DMS79 treated with DMSO at 0.1 percent for 48 hours (cell line): ENCODE results near the gene DLGAP4.

Source experiments
- DNase-seq: peaks from one replicate; lab custom pipeline; 2025; lab: John Stamatoyannopoulos, UW

DLGAP4 gene

DNA sequence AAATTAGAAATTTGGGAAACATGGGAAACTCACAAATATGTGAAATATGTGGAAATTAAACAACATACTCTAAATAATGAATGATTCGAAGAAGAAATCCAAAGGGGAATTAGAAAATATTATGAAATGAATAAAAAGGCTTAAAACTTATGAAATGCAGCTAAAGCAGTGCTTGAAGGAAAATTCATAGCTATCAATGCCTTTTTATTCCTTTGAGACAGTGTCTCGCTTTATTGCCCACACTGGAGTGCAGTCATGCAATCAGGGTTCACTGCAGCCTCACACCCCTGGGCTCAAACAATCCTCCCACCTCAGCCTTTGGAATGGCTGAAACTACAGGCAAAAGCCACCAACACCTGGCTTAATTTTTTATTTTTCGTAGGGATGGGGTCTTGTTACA lies 259.4 kb downstream of the DLGAP4 start:
- no peak for DNase-seq

DNA sequence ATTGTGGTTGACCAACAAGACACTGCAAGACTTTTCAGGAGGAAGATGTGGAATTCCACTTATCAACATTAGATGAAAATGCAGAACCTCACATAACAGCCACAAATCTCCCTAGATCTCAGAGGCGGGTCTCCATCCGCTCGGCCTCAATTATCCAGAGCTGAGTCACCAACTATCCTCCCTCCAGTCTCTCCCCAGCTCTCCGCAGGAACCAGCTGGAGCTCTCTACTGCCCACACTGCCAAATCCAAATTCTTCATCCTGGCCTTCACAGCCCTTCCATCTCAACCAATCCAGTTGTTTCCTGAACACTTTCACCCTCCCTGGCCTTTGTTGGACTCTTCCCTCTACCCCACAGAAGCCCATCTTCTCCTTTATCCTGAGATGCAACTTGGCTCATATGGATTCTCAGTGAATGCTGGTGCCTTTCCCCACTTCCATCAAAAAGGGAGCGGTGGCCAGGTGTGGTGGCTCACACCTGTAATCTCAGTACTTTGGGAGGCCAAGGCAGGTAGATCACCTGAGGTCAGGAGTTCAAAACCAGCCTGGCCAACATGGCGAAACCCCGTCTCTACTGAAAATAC lies 263.8 kb downstream of the DLGAP4 start:
- no peak for DNase-seq

DNA sequence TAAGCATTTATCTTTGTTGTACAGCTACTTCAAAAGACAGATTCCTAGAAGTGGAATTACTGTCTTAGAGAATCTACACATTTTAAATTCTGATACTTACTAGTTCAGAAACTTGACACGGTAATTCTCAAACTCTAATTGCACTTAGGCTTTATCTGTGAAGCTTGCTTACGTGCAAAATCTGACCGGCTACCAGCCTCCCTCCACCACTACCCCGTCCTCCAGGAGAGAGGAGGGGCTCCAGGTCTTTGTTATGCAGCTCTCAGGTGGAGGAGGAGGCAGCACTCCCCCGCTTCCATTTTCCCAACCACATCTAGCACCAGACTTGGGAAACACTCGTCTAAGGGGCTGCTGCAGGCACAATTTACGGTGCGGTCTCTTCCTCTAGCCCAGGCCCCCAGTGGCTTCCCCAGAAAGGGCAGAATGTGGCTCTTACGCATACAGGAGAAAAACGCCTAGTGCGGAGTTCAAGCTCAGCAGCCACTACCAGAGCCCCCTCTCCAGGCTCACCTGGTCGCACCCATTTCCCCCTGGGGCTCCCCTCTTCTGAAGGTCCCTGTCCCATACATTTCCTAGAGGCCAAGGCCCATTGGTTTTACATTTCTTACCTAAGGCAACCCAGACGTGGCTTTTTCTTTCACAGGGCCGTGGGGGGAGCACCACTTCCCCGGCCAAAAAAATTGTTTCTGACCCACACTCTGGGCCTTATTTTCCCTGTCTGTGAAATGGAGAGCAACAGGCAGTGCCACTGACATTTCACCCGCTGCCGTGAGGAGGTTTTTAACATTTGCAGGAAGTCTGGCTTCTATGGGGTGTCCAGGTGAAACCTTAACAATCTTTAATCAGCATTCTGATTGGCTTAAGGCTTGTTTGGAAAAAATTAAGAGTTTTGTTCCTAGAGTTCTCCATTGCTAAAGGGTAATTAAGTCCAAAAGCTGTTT lies 265.7 kb downstream of the DLGAP4 start:
- no peak for DNase-seq

DNA sequence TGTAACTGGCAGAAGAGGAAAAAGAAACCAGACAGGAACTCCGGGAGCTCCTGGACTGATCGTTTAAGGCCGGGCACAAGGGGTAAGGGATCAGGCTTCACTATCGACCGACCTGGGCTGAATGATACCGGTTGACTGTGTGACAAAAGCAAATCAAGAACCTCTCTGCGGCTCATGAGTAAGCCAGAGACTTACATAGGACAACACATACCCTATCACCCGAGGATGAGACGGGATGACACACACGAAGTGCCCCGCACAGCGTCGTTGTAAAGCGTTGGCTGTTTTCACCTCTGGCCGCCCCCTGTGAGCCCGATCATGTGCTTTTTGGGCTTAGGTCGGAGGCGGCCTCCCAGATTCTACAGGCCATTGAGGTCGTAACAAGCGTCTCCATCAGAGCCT lies 266.6 kb downstream of the DLGAP4 start:
- no peak for DNase-seq

DNA sequence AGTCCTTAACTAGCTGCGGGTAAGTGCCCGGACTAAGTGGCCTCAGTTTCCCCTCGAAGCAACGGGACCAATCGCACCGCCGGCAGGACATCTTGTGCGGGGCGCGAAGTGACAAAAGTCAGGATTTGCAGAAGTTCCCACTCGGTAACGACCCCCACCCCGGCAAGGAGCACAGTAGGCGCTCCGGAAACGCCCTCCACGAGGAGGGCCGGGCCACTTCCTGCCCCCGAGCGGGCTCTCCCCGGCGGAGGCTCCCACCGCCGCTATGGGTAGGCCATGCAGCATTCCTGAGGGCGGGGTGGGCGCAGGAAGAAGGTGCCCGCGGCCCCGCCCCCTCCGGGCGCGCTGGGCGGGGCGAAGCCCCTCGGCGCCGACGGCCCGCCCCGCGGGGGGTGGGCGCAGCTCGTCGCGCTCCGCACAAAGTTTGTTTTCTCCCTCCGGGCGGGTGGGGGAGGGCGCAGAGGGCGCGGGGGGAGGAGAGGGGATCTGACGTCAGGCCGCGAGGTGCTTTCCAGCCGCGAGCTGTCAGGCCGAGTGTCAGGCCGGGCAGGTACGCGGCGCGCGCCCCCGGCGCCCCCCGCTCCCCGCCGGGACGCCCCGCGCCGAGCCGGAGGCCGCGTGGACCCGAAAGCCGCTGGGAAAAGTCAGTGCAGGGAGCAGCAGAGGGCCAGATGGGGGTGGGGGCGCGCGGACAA lies 267.1 kb downstream of the DLGAP4 start, which contains the start of gene TGIF2:
TSS of gene TGIF2 (plus strand) at position 495 of the 695 bp plus-strand sequence. CDS start 5,178 bp downstream, outside the sequence.
- no peak for DNase-seq

DNA sequence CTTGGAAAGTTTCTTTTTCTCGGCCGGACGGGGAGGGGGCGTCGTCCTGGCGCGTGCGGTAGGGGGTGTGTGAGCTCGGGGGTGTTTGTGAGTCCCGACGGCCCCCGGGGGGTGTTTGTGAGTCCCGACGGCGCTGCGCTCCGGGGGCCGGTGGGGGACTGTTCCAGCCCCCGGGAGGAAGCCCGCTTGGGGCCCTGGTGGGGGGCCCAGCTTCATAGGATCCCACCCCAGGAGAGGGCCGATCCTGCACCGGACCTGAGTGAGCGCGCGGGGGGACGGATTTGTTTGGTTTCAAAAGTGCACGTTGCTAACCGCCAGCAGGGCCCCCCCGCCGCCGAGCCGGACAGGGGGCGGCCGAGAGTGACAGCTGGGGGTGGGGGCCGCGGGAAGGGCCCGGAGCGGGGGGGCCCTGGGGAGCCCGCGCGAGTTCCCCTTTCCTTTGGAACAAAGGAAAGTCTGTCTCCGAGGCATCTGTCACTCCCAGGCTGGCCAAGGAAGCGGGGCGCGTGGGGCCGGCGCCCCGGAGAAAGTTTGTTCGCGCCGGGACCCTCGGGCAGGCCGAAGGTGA lies 267.7 kb downstream of the DLGAP4 start:
- DNase-seq = no peak

DNA sequence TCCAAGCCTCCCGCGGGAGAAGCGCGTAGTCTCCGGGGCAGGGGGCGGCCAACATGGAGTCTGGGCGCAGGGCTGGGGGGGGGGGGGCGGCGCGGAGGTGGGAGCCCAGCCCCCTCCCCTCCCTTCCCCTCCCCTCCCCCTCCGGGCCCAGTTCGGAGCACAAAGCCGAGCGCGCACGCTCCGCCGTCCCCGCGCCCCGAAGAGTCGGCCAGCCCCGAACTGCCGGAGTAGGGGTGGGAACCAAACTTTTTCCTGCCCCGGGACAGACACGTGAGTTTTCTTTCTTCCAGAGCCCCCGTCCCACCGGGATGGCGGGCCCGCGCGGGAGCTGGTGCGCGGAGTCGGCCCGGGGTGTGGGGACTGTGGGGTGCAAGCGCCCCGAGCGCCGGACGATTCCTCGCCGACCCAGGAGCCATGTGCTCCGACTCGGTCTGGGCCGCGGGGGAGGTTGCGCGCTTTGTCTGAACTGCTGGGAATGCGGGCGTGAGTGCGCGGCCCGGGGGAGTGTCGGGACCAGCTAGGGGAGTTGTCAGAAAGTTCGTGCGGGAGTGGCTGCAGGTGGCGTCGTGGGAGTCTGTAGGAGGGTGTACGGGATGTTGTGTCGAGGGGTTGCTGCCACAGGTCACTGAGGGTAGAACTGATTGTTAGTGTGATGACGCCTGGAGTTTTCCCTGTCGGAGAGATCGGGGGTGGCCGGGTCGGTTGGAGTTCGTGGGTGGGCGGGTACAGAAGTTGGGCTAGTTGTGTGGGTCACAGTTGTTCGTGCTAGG lies 268.4 kb downstream of the DLGAP4 start:
- peak; percentile 12 for DNase-seq

DNA sequence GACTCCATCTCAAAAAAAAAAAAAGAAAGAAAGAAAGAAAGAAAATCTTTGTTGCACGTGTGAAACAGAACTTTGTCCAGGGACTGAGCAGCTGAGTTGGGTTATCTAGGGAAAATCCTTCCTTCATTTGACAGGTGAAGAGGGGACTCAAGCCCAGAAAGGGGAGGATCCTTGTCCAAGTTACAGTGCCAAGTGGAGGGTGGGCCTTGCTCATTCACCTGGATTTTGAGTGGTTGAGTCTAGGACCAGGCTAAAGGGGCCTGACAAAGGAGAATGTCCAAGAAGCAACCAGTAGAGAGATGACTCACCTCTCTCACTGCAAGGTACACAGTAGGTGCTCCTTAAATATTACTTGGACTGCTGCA lies 269.9 kb downstream of the DLGAP4 start:
- DNase-seq = no peak
